Putamen (tissue), 1 donor: ENCODE results near the gene SFXN2.
"Not testable (repeated sequence)": the region's sequence is repeated elsewhere in the genome, so short reads cannot be mapped to it uniquely, and the experiment has no call there.

Source experiments
- DNase-seq: peaks from one replicate; pipeline ENCODE4 v3.0.0-alpha.2; 2016; ENCODE audit warnings: low spot score

The SFXN2 gene

DNA sequence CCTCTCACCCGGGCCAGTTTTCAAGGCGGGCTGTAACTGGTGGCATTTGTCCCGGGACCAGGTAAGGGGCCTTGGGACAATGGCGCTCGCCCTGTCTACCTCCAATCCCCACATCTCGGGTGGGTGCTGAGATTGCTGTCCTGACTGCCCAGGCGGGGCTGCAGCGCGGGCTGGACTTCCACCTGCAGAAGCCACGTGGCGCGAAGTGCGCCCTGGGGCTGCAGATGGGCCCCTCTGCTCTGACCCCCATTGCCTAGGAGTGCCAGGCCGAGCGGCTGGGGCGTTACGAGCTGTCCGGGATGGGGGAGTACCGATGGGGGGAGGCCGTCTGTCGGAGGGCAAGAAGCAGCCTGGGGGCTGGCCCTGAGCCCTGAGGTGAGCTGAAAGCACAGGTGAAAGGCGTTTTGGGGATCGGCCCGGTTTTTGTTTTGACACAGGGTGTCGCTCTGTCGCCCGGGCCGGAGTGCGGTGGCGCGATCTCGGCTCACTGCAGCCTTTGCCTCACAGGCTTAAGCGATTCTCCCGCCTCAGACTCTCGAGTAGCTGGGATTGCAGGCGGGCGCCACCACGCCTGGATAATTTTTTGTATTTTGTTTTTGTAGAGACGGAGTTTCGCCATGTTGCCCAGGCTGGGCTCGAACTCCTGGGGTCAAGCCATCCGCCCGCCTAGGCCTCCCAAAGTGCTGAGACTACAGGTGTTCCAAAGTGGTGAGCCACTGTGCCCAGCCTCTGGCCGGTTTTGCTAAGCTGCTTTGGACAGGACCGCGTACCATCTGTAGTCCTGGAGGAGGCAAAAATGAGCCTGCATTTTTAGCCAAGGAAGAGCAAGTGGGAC, at the start of gene SFXN2:
Gene SFXN2 (plus strand): TSS at position 16 of the 835 bp plus-strand sequence. CDS start 12,001 bp downstream, outside the sequence.
- DNase-seq: peak; percentile 39

DNA sequence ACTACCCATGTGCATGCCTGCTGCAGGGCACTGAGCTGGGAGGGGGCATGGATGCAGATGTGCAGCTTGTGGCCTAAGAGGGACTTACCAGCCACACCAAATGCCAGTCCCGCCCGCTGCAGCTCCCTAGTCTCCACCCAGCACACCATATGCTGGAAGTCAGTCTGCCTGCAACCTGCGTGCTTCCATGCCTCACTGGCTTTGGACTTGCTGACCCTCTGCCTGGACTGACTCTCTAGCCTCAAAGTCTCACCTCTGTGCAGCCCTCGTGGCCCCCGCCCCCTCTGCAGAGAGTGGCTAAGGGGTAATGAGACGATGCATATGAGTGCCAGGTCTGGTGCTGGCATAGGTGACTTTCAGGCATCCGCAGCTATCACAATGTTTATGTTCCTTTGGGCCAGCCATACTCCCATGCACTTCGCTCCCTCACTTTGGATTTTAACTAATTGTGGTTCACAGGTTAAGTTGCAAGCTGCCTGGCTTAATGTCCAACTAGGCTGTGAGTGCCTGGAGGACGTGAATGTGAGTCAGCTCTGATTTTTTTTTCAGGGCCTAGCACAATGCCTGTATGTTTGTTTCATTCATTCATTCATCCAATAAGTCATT, 48.4 kb upstream of the SFXN2 start:
- no peak for DNase-seq

DNA sequence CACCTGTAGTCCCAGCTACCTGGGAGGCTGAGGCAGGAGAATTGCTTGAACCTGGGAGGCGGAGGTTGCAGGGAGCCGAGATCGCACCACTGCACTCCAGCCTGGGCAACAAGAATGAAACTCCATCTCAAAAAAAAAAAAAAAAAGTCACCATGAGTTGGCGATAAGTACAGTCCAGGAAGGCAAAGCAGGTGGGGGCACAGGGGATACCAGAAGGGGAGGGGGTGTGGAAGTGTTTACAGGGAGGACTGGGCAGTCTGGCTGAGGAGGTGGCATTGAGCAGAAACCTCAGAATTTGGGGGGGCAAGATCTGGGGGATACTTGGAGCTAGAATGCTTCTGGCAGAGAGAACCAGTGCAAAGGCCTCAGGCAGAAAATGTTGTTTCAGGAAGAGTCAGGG, 47.0 kb upstream of the SFXN2 start:
- not testable (repeated sequence) for DNase-seq

DNA sequence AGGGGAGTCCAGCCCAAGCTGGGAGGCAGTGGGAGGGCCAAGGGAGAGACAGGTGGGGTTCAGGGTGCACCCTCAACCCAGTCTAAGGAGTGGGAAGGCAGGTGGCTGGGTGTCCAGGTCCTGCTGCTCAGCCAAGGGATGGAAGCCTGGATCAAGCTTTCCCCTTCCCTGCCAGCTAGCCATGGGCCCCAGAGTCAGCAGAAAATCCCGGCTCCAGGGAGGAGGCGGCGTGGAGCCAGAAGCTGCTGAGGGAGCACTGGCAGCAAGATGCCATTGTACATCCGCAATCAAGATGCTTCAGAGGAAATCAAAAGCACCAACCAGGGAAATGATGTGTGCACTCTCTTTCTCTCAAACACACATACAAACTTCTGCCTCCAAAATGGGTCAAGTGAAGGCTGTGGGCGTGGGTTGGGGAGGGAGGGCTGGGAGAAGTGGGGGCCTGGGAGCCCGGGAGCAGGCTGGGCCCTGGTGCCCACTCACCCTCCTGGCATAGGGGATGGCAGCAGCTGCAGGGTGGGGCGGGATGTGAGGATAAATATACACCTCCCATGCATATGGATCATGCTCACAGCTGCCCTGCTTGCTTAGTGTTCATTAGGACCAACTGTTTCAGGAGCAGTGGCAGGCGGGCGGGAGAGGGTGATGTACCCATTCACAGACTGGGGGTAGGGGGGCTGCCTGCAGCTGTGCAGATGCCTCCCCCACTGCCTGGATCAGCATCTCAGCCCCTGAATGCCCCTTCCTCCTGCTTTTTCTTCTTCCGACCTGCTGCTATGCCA, 45.9 kb upstream of the SFXN2 start:
- DNase-seq: no peak

DNA sequence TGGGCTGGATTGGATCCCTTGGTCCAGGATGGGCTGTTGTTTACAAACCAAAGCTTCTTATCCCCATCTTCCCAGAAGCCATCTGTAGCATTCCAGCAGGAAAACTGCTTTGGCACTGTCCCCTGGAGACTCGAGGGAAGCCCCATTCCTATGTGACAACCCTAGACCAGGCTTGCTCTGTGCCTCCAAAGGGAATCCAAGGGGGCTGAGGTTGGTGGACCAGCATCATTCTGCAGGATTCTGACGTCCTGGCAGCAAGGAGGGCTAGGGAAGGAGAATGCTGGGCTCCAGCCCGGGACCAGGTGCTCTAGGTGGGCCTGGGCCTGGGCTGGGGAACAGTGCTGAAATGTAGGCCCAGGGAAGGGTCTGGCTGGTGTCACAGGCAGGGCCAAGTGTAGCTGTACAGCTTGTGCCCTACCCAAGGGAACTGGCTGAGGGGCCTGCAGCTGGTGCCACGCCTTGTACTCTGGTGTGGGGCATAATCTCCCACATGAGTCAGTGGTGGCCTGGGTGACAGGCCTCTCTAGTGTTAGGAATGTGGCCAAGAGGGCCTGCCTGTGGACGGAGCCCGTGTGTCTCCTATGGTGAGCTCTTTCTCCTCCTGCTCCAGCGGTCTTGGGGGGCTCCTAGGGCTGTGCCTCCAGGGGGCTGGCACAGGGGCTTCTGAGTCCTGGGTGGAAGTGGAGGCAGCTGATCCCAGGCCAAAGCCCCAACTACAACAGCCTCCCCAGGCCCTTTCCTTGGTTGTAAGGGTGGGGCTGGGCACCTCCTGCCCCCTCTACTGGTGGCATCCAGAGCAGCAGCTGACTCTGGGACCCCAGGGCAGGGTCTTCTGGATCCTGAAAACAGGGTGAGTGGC, 45.0 kb upstream of the SFXN2 start:
- DNase-seq: no peak

DNA sequence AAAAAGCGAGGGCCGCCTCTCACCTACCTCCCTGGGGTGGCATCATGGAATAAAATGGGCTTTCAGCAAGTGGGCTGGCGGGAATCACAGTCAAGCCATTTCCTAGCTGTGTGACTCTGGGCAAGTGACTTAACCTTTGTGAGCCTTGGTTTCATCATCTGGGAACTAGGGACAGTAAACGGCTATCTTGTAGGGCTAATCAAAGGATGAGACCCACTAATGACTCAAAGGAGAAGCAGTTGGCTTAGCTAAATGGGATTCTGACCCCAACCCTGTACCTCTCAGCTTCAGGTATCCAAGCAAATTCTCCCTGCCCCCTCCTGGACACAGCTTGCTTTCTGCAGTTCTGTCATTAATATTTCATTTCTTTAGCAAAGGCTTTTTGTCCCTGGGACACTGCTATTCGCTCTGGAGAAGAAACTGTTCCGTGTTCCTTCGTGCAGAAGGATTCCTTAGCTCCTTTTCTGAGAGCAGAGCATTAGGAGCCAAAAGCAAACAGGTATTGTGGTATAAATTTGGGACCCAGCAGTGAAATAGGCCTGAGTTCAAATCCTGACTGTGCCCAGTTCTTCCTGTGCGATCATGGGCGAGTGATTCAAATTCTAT, 44.3 kb upstream of the SFXN2 start:
- no peak for DNase-seq

DNA sequence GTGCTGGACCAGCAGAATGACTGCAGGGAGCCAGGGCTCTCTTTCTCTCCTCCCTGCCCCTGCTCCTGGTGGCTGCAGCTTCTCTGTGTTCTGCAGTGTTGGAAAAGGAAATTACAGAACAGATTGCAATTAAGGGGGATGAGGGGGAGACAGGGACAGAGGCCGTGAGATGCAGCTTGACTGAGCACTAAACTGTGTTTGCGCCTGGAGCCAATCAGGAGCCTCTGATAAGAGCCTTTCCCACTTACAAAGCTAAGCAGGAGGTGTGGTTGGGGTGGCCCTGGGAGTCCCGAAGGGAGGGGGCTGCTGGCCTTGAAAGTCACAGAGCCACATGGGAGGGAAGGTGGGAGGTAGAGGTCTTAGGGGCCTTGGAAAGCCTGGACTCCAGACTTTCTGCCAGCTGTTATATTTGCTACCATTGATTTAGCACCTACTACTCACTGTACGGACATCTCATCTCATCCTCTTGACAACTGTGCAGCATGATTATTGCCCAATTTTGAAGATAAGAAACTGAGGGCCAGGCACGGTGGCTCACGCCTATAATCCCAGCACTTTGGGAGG, 43.5 kb upstream of the SFXN2 start:
- no peak for DNase-seq

- DNase-seq: no peak
Measured at GRCh38 chr10:102673236-102673818, 41.1 kb upstream of the SFXN2 start.

- peak; percentile 86 for DNase-seq
Measured at GRCh38 chr10:102673819-102674511, 40.5 kb upstream of the SFXN2 start.

DNA sequence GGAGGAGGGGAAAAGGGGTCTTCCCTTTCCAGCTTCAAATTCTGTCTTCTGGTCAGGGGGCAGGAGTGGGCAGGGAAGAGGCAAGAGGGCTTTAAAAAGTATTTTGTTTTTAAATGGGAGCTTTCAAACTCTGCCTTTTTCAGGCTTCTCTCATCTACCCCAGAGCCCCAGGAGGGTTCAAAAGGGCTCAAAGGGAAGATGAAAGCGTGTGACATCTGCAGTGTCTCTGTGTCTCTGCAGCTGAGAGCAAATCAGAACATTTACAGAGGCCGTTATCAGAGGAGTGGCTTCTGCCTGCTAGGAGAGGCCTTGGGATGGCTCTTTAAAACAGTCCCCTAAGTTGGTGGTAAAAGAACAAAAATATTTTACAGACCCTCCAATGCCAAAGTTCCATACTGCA, 39.9 kb upstream of the SFXN2 start:
- no peak for DNase-seq

- DNase-seq: no peak
Measured at GRCh38 chr10:102675011-102675665, 39.3 kb upstream of the SFXN2 start.

DNA sequence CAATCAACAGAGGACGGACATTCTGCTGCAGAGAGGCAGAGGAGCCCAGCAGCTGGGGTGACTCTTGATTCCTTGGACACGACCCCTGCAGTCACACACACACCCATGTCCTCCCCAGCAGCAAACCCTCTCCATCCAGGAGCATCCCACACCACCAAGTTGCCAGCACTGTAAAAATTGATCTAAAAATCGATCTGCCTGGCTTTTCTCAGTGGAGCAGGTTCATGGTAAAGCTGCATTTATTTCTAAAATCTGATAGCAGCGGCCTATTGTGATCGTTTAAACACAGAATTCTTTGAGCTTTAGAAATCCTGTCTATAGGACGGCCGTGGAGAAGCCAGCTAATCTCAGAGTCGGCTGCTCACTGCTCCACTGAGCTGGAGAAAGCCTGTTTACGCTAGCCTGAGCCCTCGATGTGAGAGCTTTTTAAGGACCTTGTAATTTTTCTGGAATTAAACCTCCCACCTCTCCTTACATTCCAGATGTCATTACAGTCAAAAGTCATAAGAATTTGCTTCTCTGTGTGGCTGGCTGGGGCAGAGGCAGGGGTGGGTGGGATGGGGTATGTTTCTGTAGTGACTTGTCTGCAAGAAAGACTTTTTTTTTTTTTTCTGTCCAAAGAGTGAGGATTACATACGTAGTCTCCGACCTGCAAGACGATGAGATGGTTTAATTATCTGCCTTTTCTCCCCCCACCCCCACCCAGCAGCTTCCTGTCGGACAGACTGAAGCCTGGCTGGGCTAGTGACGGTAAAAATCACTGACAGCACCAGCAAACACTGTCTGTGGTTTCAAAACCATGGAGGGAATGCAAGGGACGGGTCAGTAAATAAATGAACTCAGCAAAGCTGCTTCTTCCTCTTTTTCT, 38.5 kb upstream of the SFXN2 start:
- no peak for DNase-seq

GRCh38 chr10:102676534-102677315, 37.7 kb upstream of the SFXN2 start:
- no peak for DNase-seq

- no peak for DNase-seq
Measured at GRCh38 chr10:102677331-102678067, 36.9 kb upstream of the SFXN2 start.

- DNase-seq: no peak
Measured at GRCh38 chr10:102678068-102678400, 36.4 kb upstream of the SFXN2 start.

GRCh38 chr10:102678842-102679289, 35.6 kb upstream of the SFXN2 start:
- peak; percentile 75 for DNase-seq

DNA sequence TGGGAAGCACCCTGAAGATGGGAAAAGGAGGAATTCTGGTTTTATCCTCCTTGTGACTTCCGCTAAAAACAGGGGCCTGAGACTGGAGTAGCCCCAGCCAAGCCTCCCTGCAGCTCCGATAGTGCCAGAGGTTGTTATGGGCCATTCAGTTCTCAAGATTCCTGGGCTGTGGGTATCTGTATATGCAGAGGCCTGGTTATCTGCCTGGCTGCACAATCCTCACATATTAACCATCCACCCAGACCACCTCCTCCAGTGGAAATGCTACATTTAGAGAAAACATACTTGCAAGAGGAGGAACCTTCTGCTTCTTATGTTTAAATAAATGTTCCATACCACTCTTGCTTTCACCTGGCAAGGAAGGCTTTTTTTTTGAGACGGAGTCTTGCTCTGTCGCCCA, 34.8 kb upstream of the SFXN2 start:
- no peak for DNase-seq
